Mucosa of descending colon (tissue), 3 donors: ENCODE measurements around the gene UPK1A. TPM values are rescaled to one million over a fixed set of nuclear protein-coding genes. Genes with fewer than 3 reads are reported as not detected.
A peak's percentile ranks its signal among the peaks of the same experiment; 100 is the strongest.
"Not testable (repeated sequence)": the region's sequence is repeated elsewhere in the genome, so short reads cannot be mapped to it uniquely, and the experiment has no call there.

ENCODE experiments used
- ATAC-seq: fragments of 200-7000 bp; cut with Tn5 transposase; one replicate; pipeline ENCODE4 v1.9.1; 2020; ENCODE audit warnings: mild to moderate bottlenecking, moderate library complexity
- DNase-seq, 3 donors: peaks; one replicate each; pipeline ENCODE4 v3.0.0-alpha.2; 2020
- H3K36me3 ChIP-seq: fragments of 200-600 bp; one replicate; pipeline ENCODE4 v1.8.0; 2021; ENCODE audit warnings: low read depth, mild to moderate bottlenecking
- H3K4me1 ChIP-seq: fragments of 200-600 bp; one replicate; pipeline ENCODE4 v1.8.0; 2021; ENCODE audit warnings: low read depth, mild to moderate bottlenecking
- H3K4me3 ChIP-seq: fragments of 200-600 bp; one replicate; pipeline ENCODE4 v1.8.0; 2021; ENCODE audit warnings: mild to moderate bottlenecking
- H3K9me3 ChIP-seq: fragments of 200-600 bp; one replicate; pipeline ENCODE4 v1.8.0; 2021; ENCODE audit warnings: mild to moderate bottlenecking
- intact Hi-C, 2 donors: fragments of 100-400 bp; cut with DNase I in 1 of 2; cut with micrococcal nuclease in 1 of 2; formaldehyde crosslinking; loops; one replicate each; pipeline versions ENCODE4 v1.11.0 to v1.11.1; 2022; cut with DNase I, micrococcal nuclease
- total RNA-seq, 3 donors: library from RNA; stranded (reverse); fragmentation: NEBNext Ultra II Directional in 2 of 3; extraction: Animal tissue kit (Norgen Biotek cat#: 25700) in 2 of 3; gene quantifications; one replicate each; pipeline versions ENCODE4 v1.2.1 to v1.2.4, GENCODE V29; 2021 to 2023
- TF ChIP-seq, protein P1 (sequence below): fragments of 200-600 bp; IDR thresholded peaks from one replicate; pipeline ENCODE4 v1.8.0; 2022; ENCODE audit warnings: antibody characterized with exemption, mild to moderate bottlenecking
- donor health status: DM: no; HTN: no; CAD: no; lungs with moderate emphysema.
- donor health status: DM: no; HTN: no; CAD: no.
- donor health status: DM: no; HTN: yes; CAD: no.

Gene UPK1A
- total RNA-seq, 3 donors from 2014 or later: not detected

DNA sequence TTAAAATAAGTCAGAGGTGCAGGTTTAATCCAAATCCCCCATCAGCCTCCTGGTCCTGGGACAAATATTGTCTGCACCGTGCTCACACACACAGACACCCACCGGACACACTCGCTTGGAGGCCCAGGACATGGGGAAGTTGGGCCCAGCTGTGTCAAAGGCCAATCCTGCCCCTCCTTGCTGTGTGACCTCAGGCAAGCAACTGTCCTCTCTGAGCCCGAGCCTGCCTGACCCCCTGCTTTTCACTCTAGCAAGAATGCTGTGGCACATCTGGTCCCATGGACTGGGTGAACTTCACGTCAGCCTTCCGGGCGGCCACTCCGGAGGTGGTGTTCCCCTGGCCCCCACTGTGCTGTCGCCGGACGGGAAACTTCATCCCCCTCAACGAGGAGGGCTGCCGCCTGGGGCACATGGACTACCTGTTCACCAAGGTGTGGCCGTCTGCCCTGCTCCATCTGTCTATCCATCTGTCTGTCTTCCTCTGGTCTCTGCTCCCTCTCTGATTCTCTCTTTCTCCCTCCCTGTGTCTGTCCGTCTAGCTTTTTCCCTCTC is 9.3 kb downstream of the UPK1A start:
- intact Hi-C loops: no loop called here
- H3K4me1 ChIP-seq: no peaks in the 10 kb centered on the region
- no peaks in the 10 kb centered on the region for H3K36me3 ChIP-seq
- H3K4me3 ChIP-seq: no peak overlapping the region
- DNase-seq (no peak), ATAC-seq (no peak)
- TF ChIP-seq, protein P1, sequence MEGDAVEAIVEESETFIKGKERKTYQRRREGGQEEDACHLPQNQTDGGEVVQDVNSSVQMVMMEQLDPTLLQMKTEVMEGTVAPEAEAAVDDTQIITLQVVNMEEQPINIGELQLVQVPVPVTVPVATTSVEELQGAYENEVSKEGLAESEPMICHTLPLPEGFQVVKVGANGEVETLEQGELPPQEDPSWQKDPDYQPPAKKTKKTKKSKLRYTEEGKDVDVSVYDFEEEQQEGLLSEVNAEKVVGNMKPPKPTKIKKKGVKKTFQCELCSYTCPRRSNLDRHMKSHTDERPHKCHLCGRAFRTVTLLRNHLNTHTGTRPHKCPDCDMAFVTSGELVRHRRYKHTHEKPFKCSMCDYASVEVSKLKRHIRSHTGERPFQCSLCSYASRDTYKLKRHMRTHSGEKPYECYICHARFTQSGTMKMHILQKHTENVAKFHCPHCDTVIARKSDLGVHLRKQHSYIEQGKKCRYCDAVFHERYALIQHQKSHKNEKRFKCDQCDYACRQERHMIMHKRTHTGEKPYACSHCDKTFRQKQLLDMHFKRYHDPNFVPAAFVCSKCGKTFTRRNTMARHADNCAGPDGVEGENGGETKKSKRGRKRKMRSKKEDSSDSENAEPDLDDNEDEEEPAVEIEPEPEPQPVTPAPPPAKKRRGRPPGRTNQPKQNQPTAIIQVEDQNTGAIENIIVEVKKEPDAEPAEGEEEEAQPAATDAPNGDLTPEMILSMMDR: no peak
- H3K9me3 ChIP-seq: no peaks in the 10 kb centered on the region

- intact Hi-C loops: loop anchor here in 1 of 2 donors (10.0 kb wide), 1 partner anchor 245 kb away; the partner anchor contains the start of gene LRFN3
- TF ChIP-seq, protein P1: no peak
- no peak for DNase-seq
Measured at GRCh38 chr19:35689836-35690235, 23.5 kb downstream of the UPK1A start.

GRCh38 chr19:35691106-35691505 is 24.8 kb downstream of the UPK1A start:
- not testable (repeated sequence) for H3K9me3 ChIP-seq, ATAC-seq, H3K4me1 ChIP-seq, H3K36me3 ChIP-seq, DNase-seq, H3K4me3 ChIP-seq
- intact Hi-C loops: loop anchor here in 1 of 2 donors (10.0 kb wide), 1 partner anchor 244 kb away; the partner anchor contains the start of gene LRFN3

More at GRCh38 chr19:35689836-35690235, 23.5 kb downstream of the UPK1A start:
- Histone ChIP-seq H3K36me3 (no peaks in the 10 kb centered on the region), H3K4me1 (no peaks in the 10 kb centered on the region), H3K9me3 (no peaks in the 10 kb centered on the region), H3K4me3 (no peak overlapping the region)
- ATAC-seq: no peak

DNA sequence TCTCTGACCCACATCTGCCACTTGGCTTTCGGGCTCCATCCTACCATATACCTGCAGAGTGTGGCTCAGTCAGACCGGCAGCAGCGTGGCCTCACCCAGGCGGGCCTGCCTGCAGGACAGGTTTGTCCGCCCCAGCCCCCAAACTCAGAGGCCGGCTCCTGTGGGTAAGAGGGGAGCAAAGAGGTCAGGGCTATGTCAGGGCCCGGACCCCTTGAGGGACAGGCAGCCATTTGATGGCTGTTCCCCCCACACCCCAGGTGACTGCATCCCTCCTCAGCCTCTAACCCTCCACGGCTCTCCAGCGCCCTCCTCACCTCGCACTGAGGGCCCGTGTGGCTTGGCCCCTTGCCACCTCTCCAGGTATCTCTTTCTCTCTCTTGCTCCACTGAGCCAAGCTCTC is 25.7 kb downstream of the UPK1A start:
- no peaks in the 10 kb centered on the region for H3K4me1 ChIP-seq
- no peaks in the 10 kb centered on the region for H3K36me3 ChIP-seq
- TF ChIP-seq, protein P1: no peak
- DNase-seq (no peak), ATAC-seq (no peak)
- H3K4me3 ChIP-seq: no peak overlapping the region
- no peaks in the 10 kb centered on the region for H3K9me3 ChIP-seq
- intact Hi-C loops: loop anchor here in 1 of 2 donors (10.0 kb wide), 1 partner anchor 243 kb away; the partner anchor contains the start of gene LRFN3

DNA sequence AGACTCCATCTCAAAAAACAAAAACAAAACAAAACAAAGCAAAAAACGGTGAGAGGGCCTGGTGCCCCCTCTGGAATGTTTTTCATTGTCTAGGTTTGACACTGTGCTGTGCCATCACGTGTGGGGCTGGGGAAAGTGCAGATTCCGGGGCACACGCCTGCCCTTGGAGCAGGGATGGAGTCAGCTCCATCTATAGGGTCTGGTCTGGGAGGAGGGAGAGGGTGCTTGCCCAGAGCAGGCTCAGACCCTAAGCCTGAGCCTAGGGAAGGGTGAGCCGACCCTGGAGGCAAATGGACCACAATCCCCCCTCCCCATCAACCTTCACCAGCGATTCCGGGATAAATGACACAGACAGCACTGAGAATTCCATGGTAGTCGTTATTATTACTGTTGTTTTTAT is 27.1 kb downstream of the UPK1A start:
- H3K36me3 ChIP-seq: no peaks in the 10 kb centered on the region
- ATAC-seq (no peak), DNase-seq (no peak)
- H3K4me3 ChIP-seq: no peak overlapping the region
- H3K9me3 ChIP-seq: no peaks in the 10 kb centered on the region
- intact Hi-C loops: loop anchor here in 1 of 2 donors (10.0 kb wide), 1 partner anchor 241 kb away; the partner anchor contains the start of gene LRFN3
- no peaks in the 10 kb centered on the region for H3K4me1 ChIP-seq
- TF ChIP-seq, protein P1: no peak

GRCh38 chr19:35693835-35694599 is 27.7 kb downstream of the UPK1A start:
- Histone ChIP-seq H3K4me3 (no peak overlapping the region), H3K36me3 (no peaks in the 10 kb centered on the region), H3K9me3 (no peaks in the 10 kb centered on the region), H3K4me1 (no peaks in the 10 kb centered on the region)
- TF ChIP-seq, protein P1: peak; percentile 88
- intact Hi-C loops: loop anchor here in 1 of 2 donors (10.0 kb wide), 1 partner anchor 241 kb away; the partner anchor contains the start of gene LRFN3
- DNase-seq (peak; percentile 86 to 95 (median 89)), ATAC-seq (peak; percentile 100)
